T-helper 22 cell (primary cell): Measurements from ENCODE around the gene CCDC158.
"Not testable (repeated sequence)": the region's sequence is repeated elsewhere in the genome, so short reads cannot be mapped to it uniquely, and the experiment has no call there.

Experiments
- DNase-seq: peaks from one replicate; pipeline ENCODE4 v3.0.0-alpha.2; 2020; ENCODE audit warnings: low read depth

Gene CCDC158

DNA sequence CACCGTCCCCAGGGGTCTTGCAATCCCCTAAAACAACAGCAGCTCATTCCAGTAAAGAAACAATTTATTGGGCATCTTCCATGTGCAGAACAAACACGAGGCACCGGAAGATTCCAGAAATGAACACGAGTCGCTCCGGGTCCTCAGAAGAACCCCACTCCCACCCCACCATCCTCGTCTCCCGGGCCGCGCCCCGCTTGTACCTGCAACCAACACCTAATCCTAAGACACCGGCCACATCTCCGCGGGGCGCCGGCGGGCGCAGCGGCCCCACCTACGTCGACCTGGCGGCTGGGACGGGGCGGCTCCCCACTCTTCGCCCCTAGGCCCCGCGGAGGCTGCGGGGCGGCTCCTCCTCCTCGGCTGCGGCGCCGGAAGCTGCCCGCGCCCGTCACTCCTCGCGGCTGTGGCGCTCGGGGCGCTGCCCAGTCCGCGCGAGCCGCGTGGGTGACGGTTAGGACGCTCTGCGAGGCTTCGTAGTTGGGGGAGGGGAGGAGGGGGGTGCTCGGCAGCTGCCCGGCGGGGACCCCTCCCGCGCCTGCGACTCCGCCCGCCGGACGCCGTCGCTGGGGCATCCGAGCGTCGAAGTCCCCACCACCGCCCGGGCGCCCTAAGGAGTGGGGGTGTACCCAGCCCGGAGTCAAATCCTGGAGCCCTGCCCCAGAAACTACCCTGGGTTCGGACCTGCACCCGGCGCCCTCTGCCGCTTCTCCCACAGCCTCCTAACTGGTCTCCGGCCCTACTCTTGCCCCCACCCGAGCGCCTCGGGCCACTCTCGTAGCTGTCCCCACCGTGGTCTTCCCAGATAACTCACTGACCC, at the start of gene CCDC158:
Gene CCDC158 (minus strand): TSS at position 380 of the 820 bp plus-strand sequence. CDS start 17,934 bp downstream, outside the sequence.
- DNase-seq = no peak

DNA sequence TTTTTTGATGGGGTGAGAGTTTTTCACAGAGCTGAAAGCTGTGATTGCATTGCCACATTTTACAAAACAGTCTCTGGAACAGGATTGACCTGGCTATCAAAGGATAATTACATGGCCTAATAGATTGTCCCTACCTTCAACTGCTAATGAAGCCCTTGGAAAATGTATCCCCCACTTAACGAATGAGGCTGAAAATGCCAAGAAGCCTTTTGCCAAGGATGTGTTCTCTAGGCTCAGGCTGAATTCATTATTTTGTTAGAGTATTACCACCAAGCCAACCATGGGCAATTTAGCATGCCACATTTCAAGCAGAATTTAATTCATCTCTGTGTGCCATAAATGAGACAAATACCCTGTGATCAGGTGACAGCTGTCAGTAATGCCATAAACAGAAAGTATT, 49.6 kb upstream of the CCDC158 start:
- no peak for DNase-seq

DNA sequence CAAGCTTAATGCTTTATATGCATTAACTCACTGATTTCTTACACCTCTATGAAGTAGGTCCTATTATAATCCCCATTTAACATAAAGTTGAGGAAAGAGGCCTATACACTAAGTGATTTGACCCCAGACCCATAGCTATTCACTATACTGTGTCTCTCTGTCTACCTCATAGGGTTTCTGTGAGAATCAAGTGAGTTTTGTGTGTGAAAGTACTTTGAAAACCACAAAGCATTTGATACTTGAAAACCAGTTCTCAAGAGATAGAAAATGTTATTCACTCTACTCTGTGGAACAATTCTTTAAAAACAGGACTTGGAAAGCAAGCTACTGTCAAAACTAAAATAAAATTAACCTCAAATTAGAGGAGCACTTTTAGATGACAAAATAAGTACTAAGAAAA, 49.1 kb upstream of the CCDC158 start:
- DNase-seq = no peak

DNA sequence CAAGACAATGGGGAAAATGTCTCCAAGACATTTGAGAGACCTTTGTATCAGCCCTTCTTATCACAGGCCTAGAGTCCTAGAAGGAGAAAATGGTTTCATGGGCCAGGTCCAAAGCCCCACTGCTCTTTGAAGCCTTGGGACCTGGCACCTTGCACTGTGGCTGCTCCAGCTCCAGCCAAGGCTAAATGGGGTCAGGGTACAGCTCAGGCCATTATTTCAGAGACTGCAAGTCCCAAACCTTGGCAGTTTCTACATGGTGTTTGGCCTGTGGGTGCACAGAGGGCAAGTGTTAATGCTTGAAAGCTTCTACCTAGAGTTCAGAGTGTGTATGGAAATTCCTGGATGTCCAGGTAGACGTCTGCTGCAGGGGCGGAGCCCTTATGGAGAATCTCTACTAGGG, 42.6 kb upstream of the CCDC158 start:
- DNase-seq = no peak

DNA sequence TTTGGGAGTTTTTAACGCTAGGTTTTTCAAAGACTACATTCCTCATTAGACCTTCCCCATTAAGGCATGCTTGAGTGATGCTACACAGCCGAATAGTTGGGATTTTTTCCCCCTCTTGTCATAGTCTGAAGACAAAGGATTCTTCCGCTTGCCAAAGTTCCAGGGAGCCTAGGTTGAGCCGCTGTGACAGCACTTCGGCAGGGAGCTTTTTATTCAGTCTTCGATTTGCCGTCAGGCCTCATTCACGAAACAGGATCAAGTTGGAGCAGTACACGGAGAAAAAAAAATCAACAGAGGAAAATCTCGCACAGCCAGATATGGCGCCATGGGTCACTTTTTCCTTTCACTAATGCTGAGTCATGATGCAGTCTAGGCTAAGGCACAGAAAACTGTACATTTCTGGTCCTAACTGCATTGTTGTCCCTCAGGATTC, 38.4 kb upstream of the CCDC158 start:
- no peak for DNase-seq

DNA sequence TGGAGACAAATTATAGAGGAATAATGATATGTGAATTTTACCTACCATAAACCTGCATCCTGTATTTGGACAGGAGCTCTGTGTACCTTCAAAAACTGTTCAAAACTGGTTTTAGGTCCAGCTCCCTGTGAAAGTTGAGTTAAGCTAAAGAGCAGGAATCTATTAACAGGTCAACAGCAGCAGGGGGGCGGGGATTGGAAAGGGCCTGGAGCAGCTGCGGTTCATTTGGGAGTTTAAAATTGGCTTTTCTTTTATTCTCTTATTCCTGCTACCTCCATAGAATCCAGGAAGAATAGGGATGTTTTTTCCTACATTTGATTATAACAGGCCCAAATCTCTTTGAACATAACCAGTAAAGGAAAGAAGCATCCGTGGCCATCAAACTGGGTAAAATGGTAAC, 37.9 kb upstream of the CCDC158 start:
- no peak for DNase-seq

DNA sequence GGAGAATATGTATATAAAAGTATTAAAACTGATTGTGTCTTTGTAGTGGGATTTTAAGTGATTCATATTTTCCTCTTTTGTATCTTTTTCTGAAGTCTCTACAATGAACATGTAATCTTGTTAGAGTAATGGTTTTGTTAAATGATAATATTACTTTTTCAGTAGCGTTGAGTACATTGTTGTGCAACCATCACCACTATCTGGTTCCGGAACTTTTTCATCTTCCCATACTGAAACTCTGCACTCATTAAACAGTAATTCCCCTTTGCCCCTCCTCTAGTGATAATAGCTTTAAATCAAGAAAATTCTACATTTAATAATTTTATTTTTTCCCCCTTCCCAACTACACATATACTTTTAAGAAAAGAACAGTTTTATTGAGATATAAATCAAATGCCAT, 37.4 kb upstream of the CCDC158 start:
- no peak for DNase-seq

DNA sequence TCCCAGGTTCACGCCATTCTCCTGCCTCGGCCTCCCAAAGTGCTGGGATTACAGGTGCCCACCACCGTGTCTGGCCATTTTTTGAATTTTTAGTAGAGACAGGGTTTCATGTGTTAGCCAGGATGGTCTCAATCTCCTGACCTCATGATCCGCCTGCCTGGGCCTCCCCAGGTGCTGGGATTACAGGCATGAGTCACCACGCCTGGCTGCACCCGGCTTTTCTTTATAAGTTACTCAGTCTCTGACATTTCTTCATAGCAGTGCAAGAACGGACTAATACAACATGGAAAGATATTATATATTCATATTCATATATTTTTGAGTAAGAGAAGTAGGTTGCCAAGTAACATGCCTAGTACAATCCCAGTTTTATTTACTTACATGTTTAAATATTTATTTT, 36.9 kb upstream of the CCDC158 start:
- no peak for DNase-seq

DNA sequence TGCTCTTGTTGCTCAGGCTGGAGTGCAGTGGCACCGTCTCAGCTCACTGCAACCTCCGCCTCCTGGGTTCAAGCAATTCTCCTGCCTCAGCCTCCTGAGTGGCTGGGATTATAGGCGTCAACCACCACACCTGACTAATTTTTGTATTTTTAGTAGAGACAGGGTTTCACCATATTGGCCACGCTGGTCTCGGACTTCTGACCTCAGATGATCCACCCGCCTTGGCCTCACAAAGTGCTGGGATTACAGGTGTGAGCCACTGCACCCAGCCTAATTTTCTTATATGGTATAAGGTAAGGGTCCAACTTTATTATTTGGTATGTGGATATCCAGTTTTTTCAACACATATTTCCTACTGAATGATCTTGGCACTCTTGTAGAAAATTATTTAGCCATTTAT, 33.1 kb upstream of the CCDC158 start:
- DNase-seq = not testable (repeated sequence)

DNA sequence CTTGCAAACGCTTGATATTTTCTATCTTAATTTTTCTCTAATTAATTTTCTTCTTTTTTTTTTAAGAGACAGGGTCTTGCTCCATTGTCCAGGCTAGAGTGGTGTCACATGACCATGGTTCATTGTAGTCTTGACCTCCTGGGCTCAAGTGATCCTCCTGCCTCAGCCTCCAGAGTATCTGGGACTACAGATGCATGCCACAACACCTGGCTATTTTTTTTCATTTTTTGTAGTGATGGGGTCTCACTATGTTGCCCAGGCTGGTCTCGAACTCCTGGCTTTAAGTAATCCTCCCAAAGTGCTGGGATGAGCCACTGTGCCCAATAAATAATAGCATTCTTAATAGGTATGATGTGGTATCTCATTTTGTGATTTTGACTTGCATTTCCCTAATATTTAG, 32.3 kb upstream of the CCDC158 start:
- DNase-seq = no peak

DNA sequence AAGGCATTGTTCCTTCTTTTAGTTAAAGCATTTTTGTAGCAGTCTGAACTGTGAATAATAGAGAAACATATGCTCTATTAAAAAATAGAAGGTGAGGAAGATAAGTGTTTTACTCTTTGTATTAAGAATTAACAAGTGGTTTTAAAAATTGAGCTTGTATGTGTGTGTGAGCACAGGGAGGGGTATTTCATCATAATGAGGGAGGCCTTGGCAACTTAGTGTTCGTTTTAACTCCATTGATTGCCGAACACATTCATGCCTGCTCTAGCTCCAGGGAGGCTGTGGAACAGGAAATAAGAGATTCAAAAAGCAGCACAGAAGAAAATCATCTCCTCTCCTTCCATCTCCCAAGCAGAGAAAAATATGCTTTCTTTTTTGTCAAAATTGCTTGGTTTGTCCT, 28.9 kb upstream of the CCDC158 start:
- no peak for DNase-seq

DNA sequence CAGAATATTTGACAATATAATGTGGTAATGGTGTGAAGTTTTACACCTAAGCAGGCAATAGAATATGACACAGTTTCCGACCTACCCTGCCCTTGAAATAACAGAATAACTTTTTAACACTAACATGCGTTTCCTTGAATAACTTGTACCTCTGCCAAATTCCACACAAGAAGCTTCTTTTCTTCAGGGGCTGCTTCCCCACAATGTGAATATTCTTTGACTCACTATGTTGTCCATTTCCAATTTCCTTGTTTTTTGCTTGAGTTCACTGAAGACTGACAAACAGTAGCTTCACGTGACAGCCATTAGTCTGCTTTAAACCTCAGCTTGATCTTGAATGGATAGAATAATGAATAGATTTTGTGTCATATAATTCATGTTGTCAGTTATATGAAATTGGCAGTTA, 28.4 kb upstream of the CCDC158 start:
- DNase-seq = no peak

DNA sequence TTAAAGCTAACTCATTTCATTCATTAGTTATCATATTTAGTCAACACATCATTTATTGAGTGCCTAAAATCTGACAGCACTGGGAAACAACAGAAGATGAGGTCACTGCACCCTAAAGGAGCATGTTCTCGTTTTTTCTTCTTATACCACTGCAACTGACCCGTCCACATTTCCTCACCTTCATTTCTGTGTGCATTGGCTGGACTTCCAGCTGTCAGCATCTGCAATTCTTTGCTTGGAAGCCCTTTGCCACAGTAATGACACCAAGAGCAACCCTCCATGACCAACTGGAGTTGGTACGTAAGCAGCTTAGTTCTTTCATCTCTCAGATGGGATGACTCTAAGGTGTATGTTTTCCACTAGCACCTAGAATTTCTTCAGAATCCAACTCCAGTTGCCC, 27.3 kb upstream of the CCDC158 start:
- DNase-seq = no peak

DNA sequence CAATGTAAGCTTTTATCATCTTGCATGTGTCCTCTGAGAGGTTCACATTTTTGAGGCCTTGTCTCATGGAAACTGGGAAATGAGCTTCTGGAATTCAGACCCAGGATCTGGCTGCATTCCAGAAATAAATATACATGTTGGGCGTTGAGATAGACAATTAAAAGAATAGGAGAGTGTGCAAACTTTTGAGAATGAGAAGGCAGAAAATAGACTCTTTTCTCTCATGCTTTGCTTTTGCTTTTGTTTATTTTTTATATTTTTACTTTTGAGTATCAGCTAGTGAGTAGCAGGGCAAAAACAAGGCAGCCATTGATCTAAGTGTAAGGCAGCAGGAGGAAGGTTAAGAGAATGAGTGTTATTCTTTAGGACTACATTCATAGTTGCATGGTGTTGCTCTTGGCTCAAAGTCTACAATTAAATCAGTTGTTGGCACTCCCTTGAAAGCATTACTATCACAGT, 26.5 kb upstream of the CCDC158 start:
- no peak for DNase-seq

DNA sequence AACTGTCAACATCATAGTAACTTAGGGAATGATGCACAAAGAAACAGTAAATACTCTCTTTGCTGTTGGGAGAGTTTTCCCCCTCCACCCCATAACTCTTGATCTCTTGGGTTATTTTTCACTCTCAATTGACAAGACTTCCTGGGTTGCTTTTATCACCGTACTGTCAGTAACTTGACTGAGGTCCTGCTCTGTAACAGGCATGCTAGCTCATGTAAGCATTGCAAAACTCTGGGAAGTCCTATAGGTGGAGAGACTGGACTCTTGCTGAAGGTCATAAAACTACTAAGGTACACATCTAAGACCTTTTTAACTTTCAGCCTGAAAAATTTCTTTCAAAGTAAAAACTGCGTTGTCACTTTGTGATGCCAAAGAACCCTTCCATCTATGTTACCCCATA, 25.0 kb upstream of the CCDC158 start:
- no peak for DNase-seq

DNA sequence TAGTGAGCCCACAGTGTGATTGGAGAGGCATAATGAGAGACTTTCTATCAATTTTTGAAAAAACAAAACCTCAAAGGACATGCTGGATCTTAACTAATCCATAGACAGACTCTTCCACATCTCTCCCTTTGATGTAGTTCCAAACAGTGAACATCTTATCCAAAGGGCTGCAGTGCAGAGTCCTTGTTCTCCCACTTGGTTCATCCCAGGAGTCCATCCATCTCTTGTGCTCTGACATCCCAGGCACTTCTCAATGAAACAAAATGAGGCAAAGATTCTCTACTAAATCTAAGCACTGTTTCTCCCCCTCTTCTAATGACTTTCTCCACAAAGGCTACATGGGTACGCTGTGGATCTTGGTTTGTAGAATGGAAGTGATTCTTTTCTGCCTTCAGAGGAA, 22.4 kb upstream of the CCDC158 start:
- DNase-seq = no peak

DNA sequence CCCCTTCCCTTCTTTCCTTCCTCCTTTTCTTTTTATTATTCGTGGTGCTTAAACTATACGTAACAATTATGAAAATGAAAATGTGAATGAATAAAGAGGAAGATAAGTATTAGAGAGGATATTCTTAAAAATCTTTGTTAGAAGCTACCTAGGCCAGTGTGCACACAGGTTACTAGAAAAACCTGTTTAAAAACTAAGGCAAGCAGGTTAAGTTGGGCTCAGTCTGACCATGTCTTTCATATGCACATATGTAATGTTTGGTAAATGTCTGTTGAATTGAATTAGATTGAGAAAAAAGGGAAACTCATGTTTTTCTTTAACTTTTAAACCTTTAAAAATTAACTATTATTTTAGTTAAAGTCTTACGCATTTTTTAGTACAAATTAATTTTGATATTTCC, 21.9 kb upstream of the CCDC158 start:
- no peak for DNase-seq

DNA sequence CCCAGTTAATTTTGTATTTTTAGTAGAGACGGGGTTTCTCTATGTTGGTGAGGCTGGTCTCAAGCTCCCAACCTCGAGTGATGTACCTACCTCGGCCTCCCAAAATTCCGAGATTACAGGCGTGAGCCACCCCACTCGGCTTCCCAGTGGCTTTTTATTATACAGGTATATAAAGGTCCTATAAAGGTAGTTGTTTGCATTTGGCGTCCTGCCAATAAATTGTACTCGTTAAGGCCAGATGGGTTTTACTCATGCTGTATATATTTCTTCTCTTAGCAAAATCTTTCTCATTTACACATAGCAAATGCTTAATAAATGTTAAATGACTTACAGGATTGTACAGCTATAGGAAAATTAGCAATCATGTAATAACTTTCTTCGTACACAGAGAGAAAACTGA, 20.9 kb upstream of the CCDC158 start:
- DNase-seq = no peak

DNA sequence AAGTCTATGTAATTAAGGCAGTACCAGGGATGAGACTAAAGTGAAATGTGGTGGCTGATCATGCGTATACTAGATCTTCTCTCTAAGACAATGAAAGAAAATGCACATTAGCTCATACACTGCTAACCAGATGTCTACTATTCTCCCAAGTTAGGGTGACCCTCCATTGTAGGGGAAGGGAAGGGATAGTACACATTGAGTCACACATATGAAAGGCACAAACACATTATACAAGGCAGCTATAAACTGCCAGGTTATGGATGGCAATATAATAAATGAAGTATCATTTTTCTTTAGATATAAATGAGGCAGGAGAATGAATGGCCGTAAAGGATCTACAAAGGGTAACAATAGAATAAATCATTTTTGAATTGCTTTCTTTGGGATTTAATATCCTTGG, 18.6 kb upstream of the CCDC158 start:
- no peak for DNase-seq

DNA sequence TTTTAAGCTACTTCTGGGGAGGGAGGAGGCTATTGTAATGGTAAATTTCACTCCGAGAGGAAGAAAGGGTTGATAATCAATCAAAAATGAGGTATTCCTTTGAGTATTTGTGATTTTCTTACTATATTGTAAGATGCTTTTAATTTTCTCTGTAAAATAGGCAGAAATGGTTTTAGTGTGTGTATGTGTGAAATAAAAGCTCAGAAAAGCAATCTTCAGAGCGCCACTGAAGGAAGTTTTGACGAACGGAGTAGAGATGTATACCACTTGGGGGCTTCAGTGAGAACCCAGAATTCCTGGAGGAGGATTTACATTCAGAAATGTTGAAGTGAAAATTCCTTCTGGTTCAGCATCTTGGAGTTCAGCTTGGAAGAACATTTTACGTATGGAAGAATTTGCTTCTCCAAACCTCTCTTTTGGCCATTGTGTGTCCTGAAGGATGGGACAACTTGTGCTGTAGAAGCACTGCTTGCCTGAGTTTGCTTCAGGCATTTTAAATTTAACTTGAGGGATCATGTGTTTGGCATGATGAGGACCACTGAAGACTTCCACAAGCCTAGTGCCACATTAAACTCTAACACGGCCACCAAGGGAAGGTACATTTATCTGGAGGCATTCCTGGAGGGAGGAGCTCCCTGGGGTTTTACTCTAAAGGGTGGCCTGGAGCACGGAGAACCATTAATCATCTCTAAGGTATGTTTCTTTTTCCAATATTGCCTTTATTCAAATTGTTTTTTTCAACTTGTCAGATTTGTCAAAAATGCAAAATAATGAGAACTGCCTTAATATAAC, 14.8 kb upstream of the CCDC158 start:
- no peak for DNase-seq

DNA sequence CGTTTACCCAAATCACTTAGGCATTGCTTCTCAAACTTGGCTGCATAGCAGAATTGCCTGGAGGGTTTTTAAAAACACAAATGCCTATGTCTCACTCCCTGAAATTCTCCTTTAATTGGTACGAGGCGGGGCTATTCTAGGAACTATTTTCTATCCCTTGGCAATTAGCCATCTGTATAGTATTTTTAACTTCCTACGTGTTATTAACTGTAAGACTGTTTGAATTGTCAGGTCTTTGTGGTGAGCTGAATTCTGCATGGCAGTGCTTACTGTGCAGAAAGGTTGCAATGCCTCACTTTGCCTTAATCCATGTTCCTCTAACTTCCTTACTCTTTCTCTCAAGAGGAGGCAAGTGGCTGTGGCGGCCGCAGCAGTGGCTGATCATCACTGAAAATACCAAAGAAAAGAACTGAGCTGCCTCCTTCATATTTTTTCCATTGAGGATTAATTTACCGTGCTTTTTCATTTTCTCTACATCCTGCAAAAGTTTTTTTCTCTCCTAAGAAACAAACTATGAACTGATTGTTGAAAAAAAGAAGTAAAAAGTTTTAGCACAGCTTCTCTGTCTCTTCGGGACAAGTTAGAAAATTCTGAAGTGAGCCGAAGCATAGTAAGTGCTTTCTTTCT, 14.1 kb upstream of the CCDC158 start, which contains the start of gene SHROOM3:
Gene SHROOM3 (plus strand): TSS at position 329 of the 627 bp plus-strand sequence. CDS start 824 bp downstream, outside the sequence.
- DNase-seq = no peak

DNA sequence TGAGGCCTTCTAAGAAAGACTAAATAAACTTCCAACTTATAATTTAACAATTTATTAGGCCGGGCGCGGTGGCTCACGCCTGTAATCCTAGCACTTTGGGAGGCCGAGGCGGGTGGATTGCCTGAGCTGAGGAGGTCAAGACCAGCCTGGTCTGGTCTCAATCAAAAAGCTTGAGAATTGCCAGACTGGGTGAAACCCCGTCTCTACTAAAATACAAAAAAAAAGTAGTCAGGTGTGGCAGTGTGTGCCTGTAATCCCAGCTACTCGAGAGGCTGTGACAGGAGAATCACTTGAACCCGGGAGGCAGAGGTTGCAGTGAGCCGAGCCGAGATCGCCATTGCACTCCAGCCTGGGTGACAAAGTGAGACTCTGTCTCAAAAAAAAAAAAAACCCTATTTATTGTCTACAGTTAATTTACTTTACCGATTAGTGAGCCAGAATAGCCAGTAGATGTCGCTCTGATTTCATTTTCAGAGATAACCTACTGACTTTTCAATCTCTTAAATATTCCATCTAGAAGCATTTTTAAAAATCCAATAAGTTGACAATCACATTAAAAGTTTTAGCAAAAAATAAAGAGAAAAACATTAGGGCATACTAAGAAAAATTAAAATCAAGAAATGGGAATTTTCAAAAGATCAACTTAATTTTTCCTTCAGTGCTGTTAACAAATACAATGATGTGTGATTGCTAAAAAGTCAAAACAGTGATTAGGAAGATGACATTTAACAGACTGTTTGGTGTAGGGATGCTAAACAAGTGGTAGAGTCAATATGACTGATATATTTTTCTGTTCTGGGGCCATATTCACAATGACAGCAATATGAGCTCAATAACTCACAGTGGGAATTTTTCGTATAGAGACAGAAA, 9.8 kb upstream of the CCDC158 start:
- no peak for DNase-seq
